CD4-positive, alpha-beta T cell treated with Interferon alpha-2 for 1 hour (primary cell): Measurements from ENCODE around the gene OR56A3.

Source experiments
- DNase-seq, 2 donors: peaks; one replicate each; pipeline ENCODE4 v3.0.0-alpha.2; 2020 to 2022

The OR56A3 gene

DNA sequence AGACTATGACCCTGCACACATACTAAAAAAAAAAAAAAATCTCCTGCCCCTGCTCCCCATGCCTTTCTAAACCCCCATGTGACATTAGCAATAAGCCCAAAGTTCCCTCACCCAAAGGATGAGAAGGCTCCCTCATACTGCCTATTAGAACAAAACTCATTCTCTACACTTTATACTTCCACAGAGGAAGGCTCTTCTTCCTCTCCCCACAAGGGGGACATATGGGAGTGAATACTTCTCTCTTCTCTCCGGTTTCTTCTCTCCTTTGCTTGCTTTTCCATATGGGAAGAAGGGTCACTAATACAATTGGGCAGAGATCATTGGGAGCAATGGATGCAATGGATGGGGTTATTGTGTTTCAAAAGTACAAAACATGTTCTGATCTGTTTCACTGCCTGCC lies 41.4 kb downstream of the OR56A3 start:
- DNase-seq = no peak

DNA sequence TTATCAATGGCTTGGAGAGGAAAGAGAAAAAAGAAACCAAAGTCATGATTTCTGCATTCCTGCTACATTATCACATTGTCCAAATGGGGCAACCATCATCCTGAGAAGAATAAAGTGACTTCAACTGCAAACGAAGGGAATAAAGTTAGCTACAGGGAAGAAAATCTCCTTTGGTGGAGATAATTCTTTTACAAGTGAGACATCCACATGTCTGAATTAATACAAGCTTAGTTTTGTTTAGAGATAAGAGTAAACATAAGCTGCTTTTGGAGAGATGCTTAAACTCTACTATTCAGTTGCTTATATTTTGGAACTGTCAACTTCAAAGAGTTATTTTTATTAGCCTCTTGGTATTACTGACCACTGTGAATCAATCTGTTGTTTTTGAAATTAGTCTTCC lies 44.8 kb downstream of the OR56A3 start, which contains the start of gene OR52L1:
TSS of gene OR52L1 (minus strand) at position 101 of the 400 bp plus-strand sequence. CDS start at position 46, 55 bp downstream.
- DNase-seq = no peak

DNA sequence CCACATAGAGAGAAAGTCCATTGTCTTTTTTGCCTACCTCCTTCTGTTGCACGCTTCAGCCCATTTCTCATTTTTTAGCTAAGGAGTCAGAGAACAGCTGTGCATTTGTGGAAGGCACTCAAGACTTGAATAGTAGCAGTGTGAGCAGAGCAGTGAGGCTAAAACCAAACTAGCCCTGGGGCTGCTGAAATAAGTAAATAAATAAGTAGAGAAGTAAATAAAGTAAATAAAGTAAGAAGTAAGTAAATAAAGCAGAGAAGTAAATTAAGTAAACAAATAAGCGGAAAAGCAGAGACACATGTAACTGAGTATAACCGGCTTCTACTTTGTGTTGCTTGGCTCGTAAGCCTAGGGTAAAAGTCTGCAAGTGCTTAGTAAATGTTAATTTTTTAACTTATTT lies 47.2 kb downstream of the OR56A3 start:
- DNase-seq = no peak

DNA sequence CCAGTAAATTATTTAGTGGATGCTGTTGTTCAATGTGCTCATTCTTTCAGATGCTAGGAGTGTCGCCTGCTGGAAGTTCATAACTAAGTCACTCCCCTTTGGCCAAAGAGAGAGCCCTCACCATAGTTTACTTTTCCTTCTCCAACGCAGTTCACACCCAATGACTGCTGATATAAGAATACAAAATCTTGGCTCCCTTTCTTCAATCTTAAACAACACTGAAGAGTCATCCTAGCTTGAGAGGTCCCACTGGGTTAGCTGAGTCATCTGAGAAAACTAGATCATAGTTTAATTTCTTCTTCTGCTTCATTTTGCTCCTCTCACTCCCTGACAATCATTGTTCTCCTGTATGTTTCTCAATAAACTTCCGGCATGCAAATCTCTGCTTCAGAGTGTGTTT lies 50.1 kb downstream of the OR56A3 start:
- DNase-seq = no peak

DNA sequence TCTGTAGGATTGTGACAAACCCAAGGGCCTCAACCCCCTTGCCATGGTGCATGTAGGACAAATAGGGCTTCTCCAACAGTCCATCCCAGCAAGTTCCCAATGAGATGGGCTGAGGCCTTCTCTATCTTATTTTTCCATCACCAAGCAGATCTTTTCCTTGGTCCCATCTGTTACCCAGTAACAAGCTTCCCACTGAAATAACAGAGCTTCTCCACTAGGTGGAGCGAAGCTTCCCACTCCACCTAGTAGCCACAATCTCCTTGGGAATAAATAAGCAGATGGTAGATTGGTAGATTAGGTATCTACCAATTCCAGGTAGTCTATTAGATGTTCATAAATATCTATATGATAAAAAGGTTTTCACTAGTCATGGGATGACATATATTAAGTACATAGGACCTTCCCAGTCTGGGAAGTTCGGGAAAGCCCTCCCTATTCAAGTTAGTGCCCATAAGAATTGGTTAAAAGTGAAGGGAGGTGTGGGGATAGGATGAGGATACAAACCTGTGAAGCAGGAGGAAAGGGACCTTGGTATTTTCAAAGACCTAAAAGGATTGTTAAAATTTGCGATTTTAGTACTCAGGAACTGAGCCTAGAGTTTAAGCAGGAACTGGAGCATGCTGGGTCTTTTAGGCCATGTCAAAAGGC lies 50.7 kb downstream of the OR56A3 start:
- peak in 1 of 2 donors; percentile 3 for DNase-seq

DNA sequence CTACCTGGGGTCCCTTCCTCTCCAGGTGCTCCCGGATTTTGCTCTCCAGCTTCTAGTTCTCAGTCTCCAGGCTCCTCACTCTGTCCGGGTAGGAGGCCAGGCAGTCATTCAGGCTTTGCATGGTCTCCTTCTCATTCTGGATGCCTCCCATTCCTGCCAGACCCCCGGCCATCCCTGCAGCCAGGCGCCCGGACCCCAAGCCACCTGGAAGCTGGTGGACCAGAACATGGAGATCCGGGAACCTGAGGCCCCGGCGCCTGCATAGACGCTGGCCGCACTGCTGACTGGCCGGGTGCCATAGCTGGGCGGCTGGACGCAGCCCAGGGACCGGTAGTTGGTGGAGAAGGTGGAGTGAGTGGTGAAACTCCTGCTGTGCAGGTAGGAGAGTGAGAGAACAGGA lies 52.7 kb downstream of the OR56A3 start:
- DNase-seq = no peak
